HG03469 (cell line): Measurements from ENCODE around the gene OR10H5.
"Not testable (repeated sequence)": the region's sequence is repeated elsewhere in the genome, so short reads cannot be mapped to it uniquely, and the experiment has no call there.

Source experiments
- ATAC-seq: cut with Tn5 transposase; IDR thresholded peaks from one replicate; pipeline ENCODE4 v1.9.1; 2021; ENCODE audit warnings: mild to moderate bottlenecking, moderate library complexity, moderate number of reproducible peaks; ENCODE audit not compliant: unreplicated experiment

OR10H5 gene

DNA sequence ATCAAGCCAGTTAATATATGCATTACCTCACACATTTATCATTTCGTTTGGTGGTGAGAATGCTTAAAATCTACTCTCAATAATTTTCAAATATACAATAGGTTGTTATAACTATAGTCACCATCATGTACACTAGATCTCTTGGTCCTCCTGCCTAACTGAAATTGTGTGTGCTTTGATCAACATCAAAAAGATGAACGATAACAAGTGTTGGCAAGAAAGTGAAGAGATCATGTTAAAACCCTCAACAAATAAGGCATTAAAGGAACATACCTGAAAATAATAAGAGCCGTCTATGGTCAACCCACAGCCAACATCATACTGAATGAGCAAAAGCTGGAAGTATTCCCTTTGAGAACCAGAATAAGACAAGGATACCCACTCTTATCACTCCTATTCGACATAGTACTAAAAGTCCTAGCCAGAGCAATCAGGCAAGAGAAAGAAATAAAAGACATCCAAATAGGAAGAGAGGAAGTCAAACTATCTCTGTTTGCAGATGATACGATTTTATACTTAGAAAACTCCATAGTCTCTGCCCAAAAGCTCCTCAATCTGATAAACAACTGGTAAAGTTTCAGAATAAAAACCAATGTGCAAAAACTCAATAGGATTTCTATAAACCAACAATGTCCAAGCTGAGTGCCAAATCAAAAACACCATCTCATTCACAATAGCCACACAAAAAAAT is 55.9 kb downstream of the OR10H5 start:
- no peak for ATAC-seq

DNA sequence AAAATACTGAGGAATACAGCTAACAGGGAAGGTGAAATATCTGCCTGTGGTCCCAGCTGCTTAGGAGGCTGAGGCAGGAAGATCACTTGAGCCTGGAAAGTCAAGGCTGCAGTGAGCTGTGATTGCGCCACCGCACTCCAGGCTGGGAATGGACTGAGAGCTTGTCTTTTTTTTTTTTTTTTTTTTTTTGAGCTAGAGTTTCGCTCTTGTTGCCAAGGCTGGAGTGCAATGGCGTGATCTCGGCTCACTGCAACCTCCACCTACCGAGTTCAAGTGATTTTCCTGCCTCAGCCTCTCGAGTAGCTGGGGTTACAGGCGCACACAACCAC is 56.4 kb downstream of the OR10H5 start:
- ATAC-seq: not testable (repeated sequence)

DNA sequence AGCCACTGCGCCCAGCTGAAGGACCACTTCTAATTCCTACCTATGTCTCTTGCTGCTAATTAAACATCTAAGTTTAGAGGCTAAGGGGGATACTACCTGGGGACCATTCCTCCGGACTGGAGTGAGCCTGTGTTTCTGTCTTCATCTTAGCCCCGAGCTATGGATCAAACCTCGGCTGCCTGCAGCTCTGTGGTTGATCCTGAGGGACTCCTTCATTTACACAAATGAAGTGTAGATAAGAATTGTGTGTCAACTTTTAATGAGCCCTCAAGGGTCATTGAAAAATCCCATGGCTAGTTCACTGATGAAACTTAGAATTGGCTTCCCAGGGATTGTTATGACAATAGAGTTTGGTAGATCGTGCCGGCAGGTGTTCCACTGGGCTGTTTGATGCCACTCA is 59.5 kb downstream of the OR10H5 start:
- no peak for ATAC-seq

DNA sequence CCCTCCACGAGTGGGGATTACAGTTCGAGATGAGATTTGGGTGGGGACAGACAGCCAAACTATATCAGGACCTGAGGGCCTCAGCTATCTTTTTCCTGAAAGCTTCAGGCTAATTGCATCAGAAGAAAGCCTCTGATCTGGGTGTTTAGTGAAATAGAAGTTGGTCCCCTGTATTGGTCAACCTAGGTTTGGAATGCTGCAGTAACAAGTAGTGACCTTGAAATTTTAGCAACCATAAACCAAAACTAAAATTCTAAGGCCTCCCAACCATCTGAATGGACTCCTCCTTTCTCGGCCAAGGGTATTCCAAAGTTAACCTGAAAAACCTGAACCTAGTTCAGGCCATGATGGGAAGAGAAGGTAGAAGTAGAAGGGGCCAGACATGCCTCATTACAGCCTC is 62.9 kb downstream of the OR10H5 start:
- no peak for ATAC-seq
